GM12864 (cell line): Measurements from ENCODE around the gene ERH.

ENCODE experiments used
- DNase-seq: peaks from one replicate; pipeline ENCODE4 v3.0.0-alpha.2; 2011; ENCODE audit warnings: low read depth
- H3K4me3 ChIP-seq: 2 replicates; pipeline ENCODE4 v1.5.1; 2011; ENCODE audit warnings: mild to moderate bottlenecking, low read depth, low read length, control low read depth
- TF ChIP-seq, protein P1 (sequence below): IDR thresholded peaks from 2 replicates; pipeline ENCODE4 v1.5.1; 2011; ENCODE audit warnings: low read depth, mild to moderate bottlenecking, moderate library complexity, low read length, control low read depth, inconsistent platforms; ENCODE audit errors: missing control alignments

ERH gene

GRCh38 chr14:69353168-69353567 is 44.9 kb downstream of the ERH start:
- no peak overlapping the region for H3K4me3 ChIP-seq
- DNase-seq = no peak
- TF ChIP-seq, protein P1, sequence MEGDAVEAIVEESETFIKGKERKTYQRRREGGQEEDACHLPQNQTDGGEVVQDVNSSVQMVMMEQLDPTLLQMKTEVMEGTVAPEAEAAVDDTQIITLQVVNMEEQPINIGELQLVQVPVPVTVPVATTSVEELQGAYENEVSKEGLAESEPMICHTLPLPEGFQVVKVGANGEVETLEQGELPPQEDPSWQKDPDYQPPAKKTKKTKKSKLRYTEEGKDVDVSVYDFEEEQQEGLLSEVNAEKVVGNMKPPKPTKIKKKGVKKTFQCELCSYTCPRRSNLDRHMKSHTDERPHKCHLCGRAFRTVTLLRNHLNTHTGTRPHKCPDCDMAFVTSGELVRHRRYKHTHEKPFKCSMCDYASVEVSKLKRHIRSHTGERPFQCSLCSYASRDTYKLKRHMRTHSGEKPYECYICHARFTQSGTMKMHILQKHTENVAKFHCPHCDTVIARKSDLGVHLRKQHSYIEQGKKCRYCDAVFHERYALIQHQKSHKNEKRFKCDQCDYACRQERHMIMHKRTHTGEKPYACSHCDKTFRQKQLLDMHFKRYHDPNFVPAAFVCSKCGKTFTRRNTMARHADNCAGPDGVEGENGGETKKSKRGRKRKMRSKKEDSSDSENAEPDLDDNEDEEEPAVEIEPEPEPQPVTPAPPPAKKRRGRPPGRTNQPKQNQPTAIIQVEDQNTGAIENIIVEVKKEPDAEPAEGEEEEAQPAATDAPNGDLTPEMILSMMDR = no peak

DNA sequence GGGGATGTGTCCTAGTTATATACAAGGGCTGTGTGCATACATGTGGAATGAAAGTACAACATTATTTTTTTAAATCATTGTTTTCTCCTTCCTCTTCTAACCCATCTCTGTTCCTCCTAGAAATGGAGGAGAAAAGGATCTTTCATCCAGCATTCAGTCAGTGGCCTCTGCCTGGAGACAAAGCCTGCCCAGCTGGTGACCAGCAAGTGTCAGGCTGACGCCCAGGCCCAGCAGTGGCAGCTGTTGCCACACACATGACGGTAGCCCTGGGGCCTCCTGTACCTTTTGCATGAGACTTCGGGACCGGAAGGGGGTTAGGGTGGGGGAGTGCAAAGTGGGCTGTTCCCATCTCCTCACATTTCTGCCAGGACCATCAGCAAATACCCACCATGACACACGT is 46.2 kb downstream of the ERH start:
- no peak overlapping the region for H3K4me3 ChIP-seq
- TF ChIP-seq, protein P1 = no peak

GRCh38 chr14:69351385-69351784 is 46.7 kb downstream of the ERH start:
- TF ChIP-seq, protein P1 = no peak
- no peak for DNase-seq

More for the DNA sequence above, 46.2 kb downstream of the ERH start:
- no peak for DNase-seq

GRCh38 chr14:69350892-69351291 is 47.2 kb downstream of the ERH start:
- H3K4me3 ChIP-seq = no peak overlapping the region
- TF ChIP-seq, protein P1 = no peak
- DNase-seq = no peak

More at GRCh38 chr14:69351385-69351784, 46.7 kb downstream of the ERH start:
- H3K4me3 ChIP-seq = no peak overlapping the region

- TF ChIP-seq, protein P1 = no peak
- DNase-seq = no peak
- H3K4me3 ChIP-seq = no peak overlapping the region
These were observed 48.9 kb downstream of the ERH start for GRCh38 chr14:69349091-69349777.

DNA sequence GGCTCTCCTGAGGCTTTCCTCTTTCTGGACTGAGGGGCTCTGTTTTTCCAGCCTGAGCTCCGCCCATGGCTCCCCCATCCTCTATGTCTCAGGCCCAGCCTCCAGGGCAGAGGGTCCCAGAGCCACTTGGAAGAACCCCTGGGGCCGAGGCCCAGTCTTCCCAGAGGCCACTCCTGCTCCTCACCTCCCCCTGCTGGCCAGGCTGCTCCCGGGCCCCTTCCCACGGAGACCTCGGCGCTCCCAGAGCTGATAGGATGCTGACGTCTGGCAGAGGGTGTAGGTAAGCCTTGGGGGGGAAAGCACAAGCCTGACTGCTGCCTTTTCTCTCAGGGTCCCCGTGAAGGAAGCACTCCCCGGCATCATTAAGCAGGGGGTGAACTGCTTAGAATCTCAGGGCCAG is 51.4 kb downstream of the ERH start:
- no peak for DNase-seq
- no peak overlapping the region for H3K4me3 ChIP-seq
- TF ChIP-seq, protein P1 = peak; percentile 59

- TF ChIP-seq, protein P1 = no peak
- no peak for DNase-seq
- H3K4me3 ChIP-seq = no peak overlapping the region
These were observed 52.7 kb downstream of the ERH start for GRCh38 chr14:69345402-69345801.
